ENCODE measurements around the gene OTUD7B.

Gene OTUD7B

GRCh38 chr1:149936170-149936991 is 74.1 kb downstream of the OTUD7B start, which contains the start of gene MTMR11:
MTMR11 (minus strand) TSS chr1:149936879; CDS start chr1:149936647, 232 bp downstream.
- no peaks in the 10 kb centered on the region for H3K27me3 ChIP-seq (ENCODE audit: control insufficient read depth in 1 of 2, insufficient read depth in 1 of 2, low read length in 2 of 2)
- H2BK5ac ChIP-seq (ENCODE audit: low read depth, low read length, poor library complexity, severe bottlenecking): no peak within 1 kb of the TSS
- peaks cover 13% of the 10 kb centered on the region for H3K4me1 ChIP-seq (ENCODE audit: control insufficient read depth, insufficient read depth, low read depth, low read length)
- H3K4me2 ChIP-seq (ENCODE audit: low read length, poor library complexity, severe bottlenecking): peak within 1 kb of the TSS; percentile 62
- H3K27ac ChIP-seq (ENCODE audit: low read length, poor library complexity, severe bottlenecking): peak within 1 kb of the TSS; percentile 79
- H3K9me3 ChIP-seq (ENCODE audit: control insufficient read depth, low read length): no peaks in the 10 kb centered on the region
- peak within 1 kb of the TSS in 1 of 2 experiments; percentile 63 for H3K14ac ChIP-seq (ENCODE audit: low read length in 2 of 2)
- H4K91ac ChIP-seq (ENCODE audit: low read length): peak within 1 kb of the TSS; percentile 2
- peak within 1 kb of the TSS; percentile 44 to 54 for H3K18ac ChIP-seq (ENCODE audit: low read depth in 1 of 2, low read length in 2 of 2)
- H3K4me3 ChIP-seq (ENCODE audit: insufficient read depth in 1 of 2, low read depth in 1 of 2, low read length in 2 of 2): peak within 1 kb of the TSS; percentile 60 to 93
- H3K79me1 ChIP-seq (replicated peaks; ENCODE audit: low read length, poor library complexity, severe bottlenecking): peaks cover 27% of the 10 kb centered on the region
- peak within 1 kb of the TSS; percentile 91 for H3K9ac ChIP-seq (ENCODE audit: low read length)
- peak within 1 kb of the TSS; percentile 38 for H4K8ac ChIP-seq (ENCODE audit: low read length)
- H2BK120ac ChIP-seq (ENCODE audit: low read depth, low read length): peak within 1 kb of the TSS; percentile 67
- H3K36me3 ChIP-seq (ENCODE audit: control insufficient read depth in 1 of 2, insufficient read depth in 2 of 2, low read depth in 1 of 2, low read length in 2 of 2): peaks cover 27 to 29% of the 10 kb centered on the region in 2 experiments
- H2AK5ac ChIP-seq (ENCODE audit: low read length, severe bottlenecking): peak within 1 kb of the TSS; percentile 73
- WGBS: 32% methylated on average over 9 of the region's 18 CpGs
- H3K4ac ChIP-seq (ENCODE audit: low read depth in 1 of 2, low read length in 2 of 2): peak within 1 kb of the TSS in 1 of 2 experiments; percentile 43
- H2BK12ac ChIP-seq (ENCODE audit: low read length in 2 of 2): peak within 1 kb of the TSS; percentile 23 to 67
- H2AFZ ChIP-seq (ENCODE audit: low read depth, low read length): peak within 1 kb of the TSS; percentile 86
- peak; percentile 47 for DNase-seq
- H2BK15ac ChIP-seq (ENCODE audit: low read depth, poor library complexity, severe bottlenecking): no peak within 1 kb of the TSS
- H3K23ac ChIP-seq (ENCODE audit: low read length in 2 of 2): no peak within 1 kb of the TSS

- no peak overlapping the region for H4K8ac ChIP-seq (ENCODE audit: low read length)
- no peak overlapping the region for H4K91ac ChIP-seq (ENCODE audit: low read length)
- no peak overlapping the region for H2BK12ac ChIP-seq (ENCODE audit: low read length in 2 of 2)
- no peak overlapping the region for H3K14ac ChIP-seq (ENCODE audit: low read length in 2 of 2)
- WGBS: 92% methylated on average over 2 of the region's 2 CpGs
- no peak overlapping the region for H3K4me2 ChIP-seq (ENCODE audit: low read length, poor library complexity, severe bottlenecking)
- H2BK5ac ChIP-seq (ENCODE audit: low read depth, low read length, poor library complexity, severe bottlenecking): no peak overlapping the region
- peaks cover 12% of the 10 kb centered on the region for H3K4me1 ChIP-seq (ENCODE audit: control insufficient read depth, insufficient read depth, low read depth, low read length)
- H3K36me3 ChIP-seq (ENCODE audit: control insufficient read depth in 1 of 2, insufficient read depth in 2 of 2, low read depth in 1 of 2, low read length in 2 of 2): peaks cover 36 to 49% of the 10 kb centered on the region in 2 experiments
- no peak overlapping the region for H2AK5ac ChIP-seq (ENCODE audit: low read length, severe bottlenecking)
- peaks cover 27% of the 10 kb centered on the region for H3K79me1 ChIP-seq (replicated peaks; ENCODE audit: low read length, poor library complexity, severe bottlenecking)
- no peak overlapping the region for H3K4ac ChIP-seq (ENCODE audit: low read depth in 1 of 2, low read length in 2 of 2)
- no peak overlapping the region for H2BK15ac ChIP-seq (ENCODE audit: low read depth, poor library complexity, severe bottlenecking)
- no peak overlapping the region for H3K9ac ChIP-seq (ENCODE audit: low read length)
- H3K27ac ChIP-seq (ENCODE audit: low read length, poor library complexity, severe bottlenecking): no peak overlapping the region
- H2BK120ac ChIP-seq (ENCODE audit: low read depth, low read length): no peak overlapping the region
- no peaks in the 10 kb centered on the region for H3K9me3 ChIP-seq (ENCODE audit: control insufficient read depth, low read length)
- H3K23ac ChIP-seq (ENCODE audit: low read length in 2 of 2): no peak overlapping the region
- no peak overlapping the region for H3K4me3 ChIP-seq (ENCODE audit: insufficient read depth in 1 of 2, low read depth in 1 of 2, low read length in 2 of 2)
- H3K27me3 ChIP-seq (ENCODE audit: control insufficient read depth in 1 of 2, insufficient read depth in 1 of 2, low read length in 2 of 2): no peaks in the 10 kb centered on the region
- no peak overlapping the region for H3K18ac ChIP-seq (ENCODE audit: low read depth in 1 of 2, low read length in 2 of 2)
- H2AFZ ChIP-seq (ENCODE audit: low read depth, low read length): no peak overlapping the region
- DNase-seq: no peak
These were observed 76.2 kb downstream of the OTUD7B start for GRCh38 chr1:149934356-149934755.

- Histone ChIP-seq H3K36me3 (ENCODE audit: control insufficient read depth in 1 of 2, insufficient read depth in 2 of 2, low read depth in 1 of 2, low read length in 2 of 2) (peaks cover 38 to 60% of the 10 kb centered on the region in 2 experiments), H3K9ac (ENCODE audit: low read length) (no peak overlapping the region), H3K4me1 (ENCODE audit: control insufficient read depth, insufficient read depth, low read depth, low read length) (peaks cover 9% of the 10 kb centered on the region), H4K8ac (ENCODE audit: low read length) (no peak overlapping the region), H3K23ac (ENCODE audit: low read length in 2 of 2) (no peak overlapping the region), H3K4ac (ENCODE audit: low read depth in 1 of 2, low read length in 2 of 2) (no peak overlapping the region), H2AK5ac (ENCODE audit: low read length, severe bottlenecking) (no peak overlapping the region), H3K79me1 (replicated peaks; ENCODE audit: low read length, poor library complexity, severe bottlenecking) (peaks cover 27% of the 10 kb centered on the region), H3K4me2 (ENCODE audit: low read length, poor library complexity, severe bottlenecking) (no peak overlapping the region), H3K27me3 (ENCODE audit: control insufficient read depth in 1 of 2, insufficient read depth in 1 of 2, low read length in 2 of 2) (no peaks in the 10 kb centered on the region), H2BK120ac (ENCODE audit: low read depth, low read length) (no peak overlapping the region), H3K27ac (ENCODE audit: low read length, poor library complexity, severe bottlenecking) (no peak overlapping the region), H2BK5ac (ENCODE audit: low read depth, low read length, poor library complexity, severe bottlenecking) (no peak overlapping the region), H2BK15ac (ENCODE audit: low read depth, poor library complexity, severe bottlenecking) (no peak overlapping the region), H3K4me3 (ENCODE audit: insufficient read depth in 1 of 2, low read depth in 1 of 2, low read length in 2 of 2) (no peak overlapping the region), H3K9me3 (ENCODE audit: control insufficient read depth, low read length) (no peaks in the 10 kb centered on the region), H4K91ac (ENCODE audit: low read length) (no peak overlapping the region), H2AFZ (ENCODE audit: low read depth, low read length) (no peak overlapping the region), H3K18ac (ENCODE audit: low read depth in 1 of 2, low read length in 2 of 2) (no peak overlapping the region), H3K14ac (ENCODE audit: low read length in 2 of 2) (no peak overlapping the region), H2BK12ac (ENCODE audit: low read length in 2 of 2) (no peak overlapping the region)
- 96% methylated on average over 4 of the region's 4 CpGs for WGBS
- DNase-seq: no peak
These were observed 77.3 kb downstream of the OTUD7B start for GRCh38 chr1:149933208-149933607.

- no peak overlapping the region for H4K8ac ChIP-seq (ENCODE audit: low read length)
- H3K4me3 ChIP-seq (ENCODE audit: insufficient read depth in 1 of 2, low read depth in 1 of 2, low read length in 2 of 2): no peak overlapping the region
- no peak overlapping the region for H2BK5ac ChIP-seq (ENCODE audit: low read depth, low read length, poor library complexity, severe bottlenecking)
- no peak overlapping the region for H2BK12ac ChIP-seq (ENCODE audit: low read length in 2 of 2)
- H3K4me1 ChIP-seq (ENCODE audit: control insufficient read depth, insufficient read depth, low read depth, low read length): peaks cover 5% of the 10 kb centered on the region
- H3K27me3 ChIP-seq (ENCODE audit: control insufficient read depth in 1 of 2, insufficient read depth in 1 of 2, low read length in 2 of 2): no peaks in the 10 kb centered on the region
- no peak overlapping the region for H3K23ac ChIP-seq (ENCODE audit: low read length in 2 of 2)
- H3K27ac ChIP-seq (ENCODE audit: low read length, poor library complexity, severe bottlenecking): no peak overlapping the region
- H4K91ac ChIP-seq (ENCODE audit: low read length): no peak overlapping the region
- peaks cover 38 to 60% of the 10 kb centered on the region in 2 experiments for H3K36me3 ChIP-seq (ENCODE audit: control insufficient read depth in 1 of 2, insufficient read depth in 2 of 2, low read depth in 1 of 2, low read length in 2 of 2)
- no peak overlapping the region for H3K9ac ChIP-seq (ENCODE audit: low read length)
- H3K4me2 ChIP-seq (ENCODE audit: low read length, poor library complexity, severe bottlenecking): no peak overlapping the region
- no peak overlapping the region for H3K4ac ChIP-seq (ENCODE audit: low read depth in 1 of 2, low read length in 2 of 2)
- no peak overlapping the region for H3K18ac ChIP-seq (ENCODE audit: low read depth in 1 of 2, low read length in 2 of 2)
- no peak overlapping the region for H2AFZ ChIP-seq (ENCODE audit: low read depth, low read length)
- DNase-seq: no peak
- no peak overlapping the region for H2BK120ac ChIP-seq (ENCODE audit: low read depth, low read length)
- H3K9me3 ChIP-seq (ENCODE audit: control insufficient read depth, low read length): no peaks in the 10 kb centered on the region
- no peak overlapping the region for H2AK5ac ChIP-seq (ENCODE audit: low read length, severe bottlenecking)
- 91% methylated on average over 8 of the region's 8 CpGs for WGBS
- no peak overlapping the region for H3K14ac ChIP-seq (ENCODE audit: low read length in 2 of 2)
- H3K79me1 ChIP-seq (replicated peaks; ENCODE audit: low read length, poor library complexity, severe bottlenecking): peaks cover 27% of the 10 kb centered on the region
- H2BK15ac ChIP-seq (ENCODE audit: low read depth, poor library complexity, severe bottlenecking): no peak overlapping the region
These were observed 78.1 kb downstream of the OTUD7B start for GRCh38 chr1:149932474-149932873.
